Tibial nerve (tissue), 4 donors: Measurements from ENCODE around the gene MICU1.

ENCODE experiments used
- EP300 ChIP-seq, 2 donors: sonication (generic); formaldehyde crosslinking; IDR thresholded peaks; one replicate each; pipeline ENCODE4 v1.6.1; 2017; ENCODE audit warnings: antibody characterized with exemption in 2 of 2, mild to moderate bottlenecking in 1 of 2
- POLR2A ChIP-seq, 2 donors: fragments of 450-650 bp; IDR thresholded peaks; one replicate each; pipeline ENCODE4 v1.6.1; 2017; ENCODE audit warnings: antibody characterized with exemption in 2 of 2, mild to moderate bottlenecking in 2 of 2, moderate library complexity in 2 of 2
- TF ChIP-seq, protein P1 (sequence below), 5 experiments: fragments of 200-600 bp in 3 of 5; fragments of 450-650 bp in 2 of 5; sonication (generic) in 3 of 5; IDR thresholded peaks; one replicate each; pipeline ENCODE4 v1.5.1; 2016 to 2019; ENCODE audit warnings: antibody characterized with exemption in 5 of 5, mild to moderate bottlenecking in 3 of 5, moderate library complexity in 2 of 5

DNA sequence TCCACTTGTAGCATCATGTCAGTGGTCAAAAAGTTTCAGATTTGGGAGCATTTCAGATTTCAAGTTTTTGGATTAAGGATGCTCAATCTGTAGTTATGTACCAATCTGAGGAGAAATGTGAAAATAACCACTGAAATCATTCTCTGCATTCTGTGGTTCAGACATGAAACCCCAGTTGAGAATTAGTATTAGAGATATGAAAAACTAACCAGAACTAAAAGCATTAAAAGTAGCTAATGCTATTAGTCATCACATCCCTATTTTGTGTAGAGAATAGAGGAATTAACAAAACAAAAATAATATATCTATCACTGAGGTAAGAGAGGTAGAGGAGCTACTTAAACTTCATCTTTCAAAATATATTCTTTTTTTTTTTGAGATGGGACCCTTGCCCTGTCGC, 28.0 kb downstream of the MICU1 start:
- TF ChIP-seq, protein P1, sequence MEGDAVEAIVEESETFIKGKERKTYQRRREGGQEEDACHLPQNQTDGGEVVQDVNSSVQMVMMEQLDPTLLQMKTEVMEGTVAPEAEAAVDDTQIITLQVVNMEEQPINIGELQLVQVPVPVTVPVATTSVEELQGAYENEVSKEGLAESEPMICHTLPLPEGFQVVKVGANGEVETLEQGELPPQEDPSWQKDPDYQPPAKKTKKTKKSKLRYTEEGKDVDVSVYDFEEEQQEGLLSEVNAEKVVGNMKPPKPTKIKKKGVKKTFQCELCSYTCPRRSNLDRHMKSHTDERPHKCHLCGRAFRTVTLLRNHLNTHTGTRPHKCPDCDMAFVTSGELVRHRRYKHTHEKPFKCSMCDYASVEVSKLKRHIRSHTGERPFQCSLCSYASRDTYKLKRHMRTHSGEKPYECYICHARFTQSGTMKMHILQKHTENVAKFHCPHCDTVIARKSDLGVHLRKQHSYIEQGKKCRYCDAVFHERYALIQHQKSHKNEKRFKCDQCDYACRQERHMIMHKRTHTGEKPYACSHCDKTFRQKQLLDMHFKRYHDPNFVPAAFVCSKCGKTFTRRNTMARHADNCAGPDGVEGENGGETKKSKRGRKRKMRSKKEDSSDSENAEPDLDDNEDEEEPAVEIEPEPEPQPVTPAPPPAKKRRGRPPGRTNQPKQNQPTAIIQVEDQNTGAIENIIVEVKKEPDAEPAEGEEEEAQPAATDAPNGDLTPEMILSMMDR (IDR thresholded peaks at IDR 0.05): no peak
- TF ChIP-seq POLR2A (IDR thresholded peaks at IDR 0.05) (no peak), EP300 (IDR thresholded peaks at IDR 0.05) (no peak)
